Measurements from ENCODE around the gene ZNF507.

- TF ChIP-seq FOXM1 (IDR thresholded peaks at IDR 0.05; ENCODE audit: borderline replicate concordance) (no peak), BHLHE40 (IDR thresholded peaks at IDR 0.05; ENCODE audit: borderline replicate concordance) (no peak), SUZ12 (IDR thresholded peaks at IDR 0.05) (no peak), ELF4 (IDR thresholded peaks at IDR 0.05) (no peak), L3MBTL2 (conservative IDR thresholded peaks at IDR 0.05) (no peak)
Measured at GRCh38 chr19:32368787-32369186, 23.4 kb downstream of the ZNF507 start.

All from HEK293T (cell line).